Endothelial cell of umbilical vein (primary cell): ENCODE results near the gene LYPD4. TPM values are rescaled to one million over a fixed set of nuclear protein-coding genes. Genes with fewer than 3 reads are reported as not detected.

Source experiments
- BruUV-seq: library from RNA; stranded (reverse); fragments of 400-500 nt; replicated peaks from 2 replicates; lab custom pipeline; 2021; lab: Mats Ljungman, UMichigan
- CTCF ChIA-PET: fragments of 300-600, 350-600 bp; sonication (Branson Sonifier 250); formaldehyde crosslinking; loops from one replicate; lab custom pipeline; 2021; ENCODE audit warnings: antibody characterized with exemption, inconsistent platforms; lab: Charles Lee
- POLR2A ChIA-PET: fragments of 300-600, 350-600 bp; sonication (Branson Sonifier 250); formaldehyde crosslinking; loops from one replicate; lab custom pipeline; 2021; ENCODE audit warnings: antibody characterized with exemption, inconsistent platforms; lab: Charles Lee
- DNase-seq: peaks from one replicate; pipeline ENCODE4 v3.0.0-alpha.2; 2011; ENCODE audit warnings: low read depth, low spot score
- FAIRE-seq: peaks from 2 replicates; lab custom pipeline; 2011; peaks lifted over from hg19 to GRCh38; lab: Jason Lieb, UNC
- H2AFZ ChIP-seq: 2 replicates; pipeline ENCODE4 v1.6.0; 2012; ENCODE audit warnings: low read depth, low read length, control low read depth, inconsistent platforms
- H3K27ac ChIP-seq: 2 replicates; pipeline ENCODE4 v1.5.1; 2011; ENCODE audit warnings: low read depth, mild to moderate bottlenecking, control low read depth, low read length, moderate library complexity; ENCODE audit not compliant: insufficient read depth
- H3K27me3 ChIP-seq, 2 experiments: 2 replicates each; pipeline versions ENCODE4 v1.6.0 to v1.6.1; 2011; ENCODE audit warnings: low read length in 2 of 2, mixed read lengths in 1 of 2; ENCODE audit not compliant: control insufficient read depth in 2 of 2, insufficient read depth in 2 of 2
- H3K36me3 ChIP-seq, 2 experiments: 2 replicates in 1 of 2; 3 replicates in 1 of 2; pipeline ENCODE4 v1.5.1; 2011; ENCODE audit warnings: low read length in 2 of 2, mild to moderate bottlenecking in 1 of 2, moderate library complexity in 1 of 2; ENCODE audit not compliant: control insufficient read depth in 2 of 2, insufficient read depth in 2 of 2; ENCODE audit errors: extremely low read depth in 1 of 2
- H3K4me1 ChIP-seq: 3 replicates; pipeline ENCODE4 v1.5.1; 2011; ENCODE audit warnings: mild to moderate bottlenecking, low read length; ENCODE audit not compliant: control insufficient read depth, insufficient read depth; ENCODE audit errors: extremely low read depth
- H3K4me2 ChIP-seq: 2 replicates; pipeline ENCODE4 v1.6.1; 2011; ENCODE audit warnings: low read length, control low read depth, mixed read lengths; ENCODE audit not compliant: insufficient read depth
- H3K4me3 ChIP-seq, 3 experiments: fragments of 200-600 bp in 1 of 3; sonication (generic), shearing (Covaris generic) in 1 of 3; replicated peaks in 1 of 3; 2 replicates each; pipeline ENCODE4 v1.5.1; 2011 to 2016; ENCODE audit warnings: control low read depth in 3 of 3, low read length in 3 of 3, mild to moderate bottlenecking in 2 of 3, inconsistent platforms in 1 of 3, low read depth in 1 of 3, moderate library complexity in 1 of 3; ENCODE audit not compliant: insufficient read depth in 1 of 3
- H3K79me2 ChIP-seq: 2 replicates; pipeline ENCODE4 v1.6.0; 2012; ENCODE audit warnings: low read length, inconsistent platforms; ENCODE audit not compliant: control insufficient read depth, insufficient read depth
- H3K9ac ChIP-seq: replicated peaks from 2 replicates; pipeline ENCODE3; 2011; ENCODE audit warnings: low read length, control low read depth; ENCODE audit not compliant: insufficient read depth; ENCODE audit errors: extremely low read depth
- H3K9me1 ChIP-seq: replicated peaks from 3 replicates; pipeline ENCODE4 v1.6.0; 2011; ENCODE audit warnings: mild to moderate bottlenecking, low read length; ENCODE audit not compliant: control insufficient read depth, insufficient read depth; ENCODE audit errors: extremely low read depth
- H3K9me3 ChIP-seq: replicated peaks from 2 replicates; pipeline ENCODE4 v1.5.1; 2012; ENCODE audit warnings: low read length, inconsistent platforms; ENCODE audit not compliant: control insufficient read depth, insufficient read depth
- H4K20me1 ChIP-seq: replicated peaks from 2 replicates; pipeline ENCODE3; 2011; ENCODE audit warnings: mild to moderate bottlenecking, low read length; ENCODE audit not compliant: control insufficient read depth, insufficient read depth; ENCODE audit errors: extremely low read depth
- CTCF ChIP-seq, 2 donors: IDR thresholded peaks; 1 replicate in 1 of 2; 2 replicates in 1 of 2; pipeline ENCODE4 v1.5.1; 2011; ENCODE audit warnings: low read length in 2 of 2, mild to moderate bottlenecking in 2 of 2, moderate library complexity in 2 of 2, control low read depth in 1 of 2, inconsistent platforms in 1 of 2, low read depth in 1 of 2; ENCODE audit not compliant: insufficient read depth in 1 of 2; ENCODE audit errors: extremely low read depth in 1 of 2
- EZH2 ChIP-seq: IDR thresholded peaks from 2 replicates; pipeline ENCODE4 v1.6.1; 2012; ENCODE audit warnings: borderline replicate concordance, low read depth, mild to moderate bottlenecking, moderate library complexity, low read length, inconsistent platforms; ENCODE audit not compliant: severe bottlenecking
- JUN ChIP-seq: IDR thresholded peaks from 2 replicates; pipeline ENCODE4 v1.6.1; 2011; ENCODE audit warnings: borderline replicate concordance, low read depth; ENCODE audit not compliant: insufficient read length, insufficient read depth
- POLR2A ChIP-seq: IDR thresholded peaks from 2 replicates; pipeline ENCODE4 v1.6.1; 2012; ENCODE audit warnings: low read depth, mild to moderate bottlenecking, control low read depth, low read length
- POLR2AphosphoS5 ChIP-seq: IDR thresholded peaks from 2 replicates; pipeline ENCODE4 v1.6.1; 2012; ENCODE audit warnings: low read depth, mild to moderate bottlenecking, control low read depth, low read length, moderate library complexity; ENCODE audit not compliant: insufficient read depth
- dilution Hi-C: fragments of 300-500 bp; cut with MboI; formaldehyde crosslinking; loops from one replicate; pipeline ENCODE4 v1.15.0; 2019; ENCODE audit warnings: low sequenced_read_pairs; ENCODE audit not compliant: extremely low pct_ligation_motif_present
- intact Hi-C: fragments of 100-400 bp; cut with micrococcal nuclease; formaldehyde crosslinking; loops from one replicate; pipeline ENCODE4 v1.10.0; 2022
- polyA plus RNA-seq, 4 experiments: library from polyadenylated mRNA; depleted of rRNA in 3 of 4; stranded (reverse) in 3 of 4; unstranded in 1 of 4; fragments of >200 nt; gene quantifications; 2 replicates each; pipeline versions ENCODE4 v1.2.1 to v1.2.3, GENCODE V29; 2011 to 2012; ENCODE audit warnings: missing spikeins in 1 of 4
- total RNA-seq: library from RNA; stranded (reverse); gene quantifications from 2 replicates; pipeline ENCODE4 v1.2.3, GENCODE V29; 2021

LYPD4 gene
- total and polyA plus RNA-seq, 2 donors (not counting 3 experiments of a cell fraction or from before 2014, with no cell fraction given): not detected

- POLR2A ChIA-PET: interaction anchor here (0.7 to 1.8 kb wide), 5 partner anchors 9 to 64 kb away, joined by 3 to 6 read pairs (median 4); partner anchors contain the start of gene RPS19
- CTCF ChIA-PET: interaction anchor here (0.5 to 2.6 kb wide), 21 partner anchors 8 to 162 kb away, joined by 3 to 35 read pairs (median 4); partner anchors contain the start of genes ARHGEF1, ERFL, RABAC1 and RPS19
- Histone ChIP-seq H3K36me3 (peaks cover 26 to 37% of the 10 kb centered on the region in 2 experiments), H2AFZ (no peak overlapping the region), H3K9me1 (no peaks in the 10 kb centered on the region), H3K4me3 (no peak overlapping the region), H3K4me2 (no peak overlapping the region), H3K27me3 (no peaks in the 10 kb centered on the region), H4K20me1 (no peaks in the 10 kb centered on the region), H3K4me1 (no peaks in the 10 kb centered on the region), H3K9ac (no peak overlapping the region), H3K79me2 (peaks cover 10% of the 10 kb centered on the region), H3K9me3 (no peaks in the 10 kb centered on the region), H3K27ac (no peak overlapping the region)
- BruUV-seq: no TSS peak
- peak; percentile 65 for DNase-seq
- dilution Hi-C loops: no loop called here
- intact Hi-C loops: loop anchor here (1.0 to 2.0 kb wide), 3 partner anchors 62 to 86 kb away; partner anchors contain the start of gene RABAC1
- peak; percentile 76 for TF ChIP-seq POLR2AphosphoS5
- no peak for TF ChIP-seq EZH2
- TF ChIP-seq JUN: no peak
- peak; percentile 65 to 85 for TF ChIP-seq CTCF (IDR thresholded peaks at IDR 0.05; ENCODE audit: extremely low read depth in 1 of 2, insufficient read depth in 1 of 2, low read depth in 1 of 2, low read length in 2 of 2)
- peak; percentile 34 for TF ChIP-seq POLR2A
- peak; percentile 57 for FAIRE-seq
Measured at GRCh38 chr19:41872775-41873647, 28.5 kb upstream of the LYPD4 start.
